HG03095 (cell line): ENCODE measurements around the gene NFKBIZ.

Source experiments
- ATAC-seq: cut with Tn5 transposase; IDR thresholded peaks from one replicate; pipeline ENCODE4 v1.9.1; 2021; ENCODE audit warnings: moderate library complexity; ENCODE audit not compliant: unreplicated experiment

NFKBIZ gene

GRCh38 chr3:101848754-101849713 is at the start of gene NFKBIZ:
NFKBIZ (plus strand) TSS chr3:101849514; CDS start chr3:101849629, 115 bp downstream.
- ATAC-seq, result peak; percentile 72

GRCh38 chr3:101801174-101801573 is 48.1 kb upstream of the NFKBIZ start:
- ATAC-seq, result no peak

- no peak for ATAC-seq
Observed at GRCh38 chr3:101802179-101802578, 47.1 kb upstream of the NFKBIZ start.

GRCh38 chr3:101803173-101803782 is 46.0 kb upstream of the NFKBIZ start:
- peak; percentile 94 for ATAC-seq

- ATAC-seq, result no peak
Observed at GRCh38 chr3:101803939-101804338, 45.4 kb upstream of the NFKBIZ start.

GRCh38 chr3:101806491-101806890 is 42.8 kb upstream of the NFKBIZ start:
- ATAC-seq, result no peak

- peak; percentile 62 for ATAC-seq
Observed at GRCh38 chr3:101807888-101808287, 41.4 kb upstream of the NFKBIZ start.

- ATAC-seq, result no peak
Observed at GRCh38 chr3:101809178-101810021, 39.9 kb upstream of the NFKBIZ start.

GRCh38 chr3:101810022-101810418 is 39.3 kb upstream of the NFKBIZ start:
- ATAC-seq, result no peak

- no peak for ATAC-seq
Observed at GRCh38 chr3:101811875-101812274, 37.4 kb upstream of the NFKBIZ start.

GRCh38 chr3:101812895-101813294 is 36.4 kb upstream of the NFKBIZ start:
- ATAC-seq, result no peak

GRCh38 chr3:101813817-101814440 is 35.4 kb upstream of the NFKBIZ start:
- no peak for ATAC-seq

GRCh38 chr3:101814835-101815234 is 34.5 kb upstream of the NFKBIZ start:
- no peak for ATAC-seq

GRCh38 chr3:101816215-101817149 is 32.8 kb upstream of the NFKBIZ start:
- ATAC-seq, result no peak

- no peak for ATAC-seq
Observed at GRCh38 chr3:101817992-101818391, 31.3 kb upstream of the NFKBIZ start.

GRCh38 chr3:101819649-101820206 is 29.6 kb upstream of the NFKBIZ start:
- no peak for ATAC-seq

GRCh38 chr3:101821503-101821902 is 27.8 kb upstream of the NFKBIZ start:
- no peak for ATAC-seq

- no peak for ATAC-seq
Observed at GRCh38 chr3:101823525-101823924, 25.8 kb upstream of the NFKBIZ start.

GRCh38 chr3:101824702-101825101 is 24.6 kb upstream of the NFKBIZ start:
- no peak for ATAC-seq
